Stimulated activated CD8-positive, alpha-beta memory T cell treated with anti-CD3 and anti-CD28 coated beads, Interleukin-15, amount 100 ng/mL, for 24 hours (primary cell): Measurements from ENCODE around the gene SBSN.

ENCODE experiments used
- DNase-seq: peaks from one replicate; pipeline ENCODE4 v3.0.0-alpha.2; 2020; ENCODE audit warnings: low read depth

The SBSN gene

DNA sequence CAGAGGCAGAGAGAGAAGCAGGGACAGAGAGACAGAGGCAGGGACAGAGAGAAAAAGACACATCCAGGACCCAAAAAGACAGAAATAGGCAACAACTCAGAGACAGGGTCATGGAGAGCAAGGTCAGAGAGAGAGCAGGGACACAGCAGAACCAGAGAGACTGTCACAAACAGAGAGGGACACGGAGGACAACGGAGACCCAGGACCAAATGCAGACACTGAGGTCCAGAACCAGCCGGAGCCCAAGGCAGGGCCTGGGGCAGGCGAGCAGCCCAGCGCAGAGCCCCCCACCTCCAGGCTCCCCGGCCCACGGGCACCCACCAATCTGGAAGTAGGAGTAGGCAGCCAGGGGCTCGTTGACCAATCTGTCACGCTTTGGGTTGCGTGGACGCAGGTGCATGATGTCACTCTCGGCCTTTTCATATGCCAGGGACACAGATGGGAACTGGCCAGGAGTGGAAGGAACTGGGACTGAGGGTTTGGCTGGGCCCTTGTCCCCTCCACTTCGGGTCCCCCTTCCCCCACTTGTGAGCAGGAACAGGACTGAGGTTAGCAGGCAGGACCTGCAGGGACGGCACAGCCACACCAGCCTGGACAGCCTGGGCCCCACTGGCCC is 25.4 kb upstream of the SBSN start:
- no peak for DNase-seq

DNA sequence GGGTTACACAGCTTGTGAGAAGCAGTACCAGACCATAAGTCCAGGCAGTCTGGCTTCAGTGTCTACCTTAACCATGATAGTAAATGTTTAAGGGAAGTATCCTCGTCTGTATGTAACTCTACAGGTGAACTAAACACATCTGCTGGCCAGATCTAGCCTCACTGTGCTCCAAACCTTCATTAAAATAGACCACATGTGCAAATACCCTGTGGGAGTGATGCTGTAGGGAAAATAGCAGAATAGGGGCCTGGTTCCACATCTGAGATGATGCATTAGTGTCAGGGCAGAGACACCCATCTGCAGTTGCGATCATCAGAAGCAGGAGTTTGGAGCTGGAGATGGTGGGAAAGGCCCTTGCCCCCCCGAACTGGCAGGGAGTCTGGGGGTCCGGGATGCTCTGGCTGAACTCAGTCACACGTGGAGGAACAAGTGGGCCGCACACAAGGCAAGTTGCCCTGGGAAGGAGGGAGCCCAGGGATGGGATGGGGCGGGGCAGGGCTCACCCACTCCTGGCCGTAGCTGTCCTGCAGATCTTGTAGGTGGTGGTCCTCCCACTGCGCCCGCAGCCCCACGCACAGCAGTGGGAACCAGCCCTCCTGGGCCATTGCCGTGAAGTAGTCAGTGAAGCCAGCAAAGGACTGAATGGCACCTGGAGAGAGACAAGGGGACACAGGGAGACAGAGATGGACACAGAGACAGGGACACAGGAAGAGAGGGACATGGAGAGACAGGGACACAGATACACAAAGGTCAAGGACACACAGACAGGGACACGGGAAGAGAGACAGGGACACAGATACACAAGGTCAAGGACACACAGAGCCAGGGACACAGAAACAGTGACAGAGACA is 24.6 kb upstream of the SBSN start:
- DNase-seq = no peak

GRCh38 chr19:35551091-35551810 is 23.1 kb upstream of the SBSN start:
- DNase-seq = no peak

GRCh38 chr19:35549879-35550523 is 21.9 kb upstream of the SBSN start:
- DNase-seq = no peak

- no peak for DNase-seq
These were observed 21.2 kb upstream of the SBSN start for GRCh38 chr19:35549174-35549788.

- DNase-seq = no peak
These were observed 18.4 kb upstream of the SBSN start for GRCh38 chr19:35546532-35546931.

DNA sequence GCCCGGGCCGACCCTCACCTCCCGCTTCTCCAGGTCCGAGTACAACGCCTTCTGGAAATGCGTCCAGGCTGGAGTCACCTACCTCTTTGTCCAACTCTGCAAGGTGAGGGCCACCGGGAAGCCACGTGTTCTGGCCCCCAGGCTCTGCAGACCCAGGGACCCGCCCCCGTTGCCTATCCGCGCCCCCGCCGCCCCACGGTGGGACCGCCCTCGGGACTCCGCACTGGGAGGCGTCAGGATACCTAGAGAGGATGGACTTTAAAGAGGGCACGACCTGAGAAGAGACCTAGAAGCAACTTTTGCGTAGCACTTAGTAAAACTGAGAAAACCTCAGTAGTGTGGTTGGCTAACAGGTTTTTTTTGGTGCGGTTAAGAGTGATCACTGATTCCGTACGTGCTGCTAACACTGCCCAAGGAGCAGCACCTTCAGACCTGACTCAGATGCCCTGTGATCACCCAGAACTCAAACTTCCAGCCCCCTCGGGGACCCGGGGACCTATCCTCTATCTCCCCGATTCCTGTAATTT is 17.8 kb upstream of the SBSN start:
- peak; percentile 43 for DNase-seq

DNA sequence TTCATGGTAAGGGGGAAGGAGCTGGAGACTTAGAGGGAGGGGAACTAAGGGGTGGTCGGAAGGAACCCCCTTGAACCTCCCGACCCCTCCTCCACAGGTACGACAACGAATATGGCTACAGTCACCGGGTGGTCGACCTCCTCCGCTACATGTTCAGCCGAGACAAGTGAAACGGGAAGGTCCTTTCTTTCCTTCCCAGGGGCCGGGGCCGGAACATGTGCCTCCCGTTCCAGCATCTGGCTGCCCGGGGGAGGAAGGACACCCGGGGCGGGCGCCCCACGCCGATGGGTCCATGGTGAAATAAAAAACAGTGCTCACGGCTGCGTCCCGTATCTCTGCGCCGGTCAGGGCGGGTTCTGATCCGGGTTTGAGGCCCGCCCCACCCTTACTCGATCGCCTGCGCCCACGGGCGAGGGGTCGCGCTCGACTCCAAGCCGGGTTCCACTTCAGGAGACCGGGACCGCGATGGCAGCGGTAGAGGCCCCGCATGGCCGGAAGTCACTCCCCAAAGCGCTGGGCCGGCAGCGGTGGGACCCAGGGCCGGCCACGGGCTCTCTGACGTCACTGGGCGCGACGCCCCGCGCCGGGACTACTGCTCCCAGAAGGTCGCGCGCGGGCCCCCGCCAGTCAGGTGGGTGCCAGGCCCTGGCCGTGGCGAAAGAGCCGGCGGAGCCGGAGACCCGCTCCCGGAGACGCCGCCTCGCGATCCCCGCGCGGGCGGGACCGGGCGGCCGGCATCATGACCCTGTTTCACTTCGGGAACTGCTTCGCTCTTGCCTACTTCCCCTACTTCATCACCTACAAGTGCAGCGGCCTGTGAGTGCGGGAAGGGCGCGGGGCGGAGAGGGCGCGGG is 17.1 kb upstream of the SBSN start, which contains the start of gene TMEM147:
TSS of gene TMEM147 (plus strand) at position 626 of the 854 bp plus-strand sequence. CDS start at position 740, 114 bp downstream.
- DNase-seq = peak; percentile 72

DNA sequence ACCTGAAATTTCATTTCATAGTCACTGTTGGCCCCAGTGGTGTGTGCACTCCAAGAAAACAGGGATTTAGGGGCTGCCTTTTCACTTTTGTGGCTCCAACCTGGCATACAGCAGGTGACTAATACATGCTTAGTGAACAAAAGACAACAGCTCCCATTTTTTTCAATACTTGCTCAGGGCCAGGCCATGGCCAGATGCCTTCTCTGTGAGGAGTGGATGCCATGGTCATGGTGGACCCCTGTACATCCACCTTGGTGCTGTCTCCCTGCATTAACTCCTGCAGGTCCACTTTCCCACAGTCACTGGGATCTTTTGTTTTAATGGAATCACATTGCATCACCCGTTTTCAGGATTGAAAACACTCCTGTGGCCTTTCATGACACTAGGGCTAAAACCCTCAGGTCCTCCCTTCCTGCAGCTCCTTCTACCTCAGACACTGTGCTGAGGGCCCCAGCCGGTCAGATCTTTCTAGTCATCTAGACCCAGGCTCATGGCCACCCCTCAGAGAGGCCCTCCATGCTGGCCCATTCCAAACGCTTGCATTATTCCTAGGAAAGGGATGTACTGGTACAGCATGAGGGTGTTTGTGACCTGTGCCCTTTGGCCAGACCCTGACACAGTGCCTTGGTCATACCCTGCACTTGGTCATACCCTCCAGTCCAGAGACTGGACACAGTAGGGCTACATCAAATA is 16.1 kb upstream of the SBSN start:
- DNase-seq = no peak

GRCh38 chr19:35543280-35544109 is 15.4 kb upstream of the SBSN start:
- no peak for DNase-seq

GRCh38 chr19:35542209-35542608 is 14.1 kb upstream of the SBSN start:
- no peak for DNase-seq

- no peak for DNase-seq
These were observed 12.3 kb upstream of the SBSN start for GRCh38 chr19:35540356-35540927.

DNA sequence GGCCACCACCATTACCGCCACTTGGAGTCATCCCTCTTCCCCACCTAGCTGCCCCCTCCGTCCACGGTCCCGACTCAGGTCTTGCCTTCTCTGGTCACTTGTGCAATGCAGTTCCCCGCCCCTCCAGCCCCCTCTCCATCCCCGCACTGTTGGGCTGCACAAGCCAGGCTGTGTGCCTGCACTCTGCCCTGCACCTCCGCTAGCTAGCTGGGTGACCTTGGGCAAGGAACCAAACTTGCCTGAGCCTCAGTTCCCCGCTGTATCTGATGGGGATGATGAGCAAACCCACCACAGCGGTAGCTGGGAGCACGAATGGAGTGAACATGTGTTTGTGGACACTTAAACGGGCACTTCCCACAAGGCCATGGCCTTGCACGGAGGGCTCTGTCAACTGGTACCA is 11.7 kb upstream of the SBSN start:
- DNase-seq = no peak

DNA sequence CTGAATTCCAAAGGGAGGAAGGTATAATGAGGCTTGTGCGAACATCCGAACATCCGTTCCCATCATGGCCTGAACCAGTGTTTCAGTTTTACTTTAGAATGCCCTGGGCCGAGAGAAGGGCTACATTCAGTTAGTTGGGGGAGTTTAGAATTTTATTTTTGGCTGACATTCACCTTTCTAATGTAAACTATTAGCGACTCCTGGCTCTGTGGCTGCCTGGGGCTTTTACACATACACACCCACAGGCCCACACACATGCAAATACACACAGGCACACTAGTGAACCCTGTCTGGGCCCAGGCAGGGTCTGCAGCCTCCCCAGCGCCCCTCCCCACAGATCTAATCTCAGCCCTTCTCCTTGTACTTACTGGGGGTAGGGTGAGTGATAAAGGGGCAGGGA is 11.2 kb upstream of the SBSN start:
- no peak for DNase-seq

GRCh38 chr19:35534803-35535480 is 6.8 kb upstream of the SBSN start:
- DNase-seq = no peak

DNA sequence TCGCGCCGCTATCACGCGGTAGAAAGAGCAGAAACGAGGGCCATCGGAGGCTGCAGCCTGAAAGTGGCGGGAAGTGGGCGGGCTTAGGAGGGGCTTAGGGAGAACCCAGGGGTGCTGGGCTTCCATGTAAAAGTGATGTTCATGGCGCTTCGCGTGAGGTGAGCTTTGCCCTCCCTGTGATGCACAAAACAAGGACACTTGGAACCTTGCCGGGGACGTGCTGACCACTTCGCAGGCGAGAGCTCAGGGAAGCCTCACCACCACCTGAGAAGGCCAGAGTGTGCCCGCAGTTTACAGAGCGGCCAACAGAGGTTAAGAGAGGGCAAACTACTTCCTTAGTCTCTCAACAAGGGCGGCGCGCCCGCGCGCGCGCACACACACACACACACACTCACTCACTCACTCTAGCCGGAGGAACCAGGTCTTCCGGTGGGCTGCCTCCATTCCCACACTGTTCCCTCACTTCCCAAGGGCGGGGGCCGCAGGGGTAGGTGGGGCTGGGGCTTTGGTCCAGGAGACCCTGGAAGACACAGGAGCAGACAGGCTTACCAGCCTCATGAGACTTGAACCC is 5.8 kb upstream of the SBSN start:
- DNase-seq = no peak

DNA sequence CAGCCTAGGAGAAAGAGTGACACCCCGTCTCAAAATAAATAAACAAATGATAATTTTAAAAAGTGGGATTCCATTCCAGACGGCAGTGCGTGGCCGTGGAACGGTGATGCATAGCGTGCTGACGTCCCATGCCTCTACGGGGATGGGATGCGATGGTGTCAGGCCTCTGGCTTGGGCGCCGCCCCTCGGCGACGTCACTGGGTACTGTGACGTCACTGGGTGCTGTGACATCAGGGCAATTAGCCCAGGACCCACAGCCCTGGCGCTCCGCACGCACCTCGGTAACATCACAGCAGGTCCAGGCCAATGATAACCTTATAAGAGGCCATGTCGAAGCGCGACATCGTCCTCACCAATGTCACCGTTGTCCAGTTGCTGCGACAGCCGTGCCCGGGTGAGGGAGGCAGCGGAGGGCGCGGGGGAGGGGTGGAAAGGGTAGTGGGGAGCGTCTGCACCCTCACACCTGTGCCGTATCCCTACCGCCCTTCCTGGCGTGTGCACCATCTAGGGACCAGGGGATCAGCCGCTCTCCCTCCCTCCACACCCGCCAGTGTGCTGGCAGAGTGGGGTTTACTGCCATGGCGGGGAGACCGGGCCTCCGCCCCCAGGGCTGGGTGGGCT is 5.2 kb upstream of the SBSN start, which contains the start of gene GAPDHS:
TSS of gene GAPDHS (plus strand) at position 256 of the 621 bp plus-strand sequence. CDS start at position 328, 72 bp downstream.
- no peak for DNase-seq
